Measurements from ENCODE around the gene MAP1A. TPM values are rescaled to one million over a fixed set of nuclear protein-coding genes. Genes with fewer than 3 reads are reported as not detected.
"Not testable (repeated sequence)": the region's sequence is repeated elsewhere in the genome, so short reads cannot be mapped to it uniquely, and the experiment has no call there.

MAP1A gene
- total RNA-seq, 2 donors from 2014 or later: 1.9 to 7.4 TPM

DNA sequence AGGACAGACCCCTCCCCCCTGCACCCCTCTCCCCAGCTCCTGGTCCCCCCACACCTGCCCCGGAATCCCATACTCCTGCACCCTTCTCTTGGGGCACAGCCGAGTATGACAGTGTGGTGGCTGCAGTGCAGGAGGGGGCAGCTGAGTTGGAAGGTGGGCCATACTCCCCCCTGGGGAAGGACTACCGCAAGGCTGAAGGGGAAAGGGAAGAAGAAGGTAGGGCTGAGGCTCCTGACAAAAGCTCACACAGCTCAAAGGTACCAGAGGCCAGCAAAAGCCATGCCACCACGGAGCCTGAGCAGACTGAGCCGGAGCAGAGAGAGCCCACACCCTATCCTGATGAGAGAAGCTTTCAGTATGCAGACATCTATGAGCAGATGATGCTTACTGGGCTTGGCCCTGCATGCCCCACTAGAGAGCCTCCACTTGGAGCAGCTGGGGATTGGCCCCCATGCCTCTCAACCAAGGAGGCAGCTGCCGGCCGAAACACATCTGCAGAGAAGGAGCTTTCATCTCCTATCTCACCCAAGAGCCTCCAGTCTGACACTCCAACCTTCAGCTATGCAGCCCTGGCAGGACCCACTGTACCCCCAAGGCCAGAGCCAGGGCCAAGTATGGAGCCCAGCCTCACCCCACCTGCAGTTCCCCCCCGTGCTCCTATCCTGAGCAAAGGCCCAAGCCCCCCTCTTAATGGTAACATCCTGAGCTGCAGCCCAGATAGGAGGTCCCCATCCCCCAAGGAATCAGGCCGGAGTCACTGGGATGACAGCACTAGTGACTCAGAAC is 9.8 kb downstream of the MAP1A start:
- DNase-seq (no peak), ATAC-seq (no peak)
- intact Hi-C loops (cut with DNase I, micrococcal nuclease): no loop called here

DNA sequence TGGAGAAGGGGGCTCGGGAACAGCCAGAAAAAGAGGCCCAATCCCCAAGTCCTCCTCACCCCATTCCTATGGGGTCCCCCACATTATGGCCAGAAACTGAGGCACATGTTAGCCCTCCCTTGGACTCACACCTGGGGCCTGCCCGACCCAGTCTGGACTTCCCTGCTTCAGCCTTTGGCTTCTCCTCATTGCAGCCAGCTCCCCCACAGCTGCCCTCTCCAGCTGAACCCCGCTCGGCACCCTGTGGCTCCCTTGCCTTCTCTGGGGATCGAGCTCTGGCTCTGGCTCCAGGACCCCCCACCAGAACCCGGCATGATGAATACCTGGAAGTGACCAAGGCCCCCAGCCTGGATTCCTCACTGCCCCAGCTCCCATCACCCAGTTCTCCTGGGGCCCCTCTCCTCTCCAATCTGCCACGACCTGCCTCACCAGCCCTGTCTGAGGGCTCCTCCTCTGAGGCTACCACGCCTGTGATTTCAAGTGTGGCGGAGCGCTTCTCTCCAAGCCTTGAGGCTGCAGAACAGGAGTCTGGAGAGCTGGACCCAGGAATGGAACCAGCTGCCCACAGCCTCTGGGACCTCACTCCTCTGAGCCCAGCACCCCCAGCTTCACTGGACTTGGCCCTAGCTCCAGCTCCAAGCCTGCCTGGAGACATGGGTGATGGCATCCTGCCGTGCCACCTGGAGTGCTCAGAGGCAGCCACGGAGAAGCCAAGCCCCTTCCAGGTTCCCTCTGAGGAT is 10.6 kb downstream of the MAP1A start:
- intact Hi-C loops (cut with DNase I, micrococcal nuclease): no loop called here
- DNase-seq (no peak), ATAC-seq (no peak)

DNA sequence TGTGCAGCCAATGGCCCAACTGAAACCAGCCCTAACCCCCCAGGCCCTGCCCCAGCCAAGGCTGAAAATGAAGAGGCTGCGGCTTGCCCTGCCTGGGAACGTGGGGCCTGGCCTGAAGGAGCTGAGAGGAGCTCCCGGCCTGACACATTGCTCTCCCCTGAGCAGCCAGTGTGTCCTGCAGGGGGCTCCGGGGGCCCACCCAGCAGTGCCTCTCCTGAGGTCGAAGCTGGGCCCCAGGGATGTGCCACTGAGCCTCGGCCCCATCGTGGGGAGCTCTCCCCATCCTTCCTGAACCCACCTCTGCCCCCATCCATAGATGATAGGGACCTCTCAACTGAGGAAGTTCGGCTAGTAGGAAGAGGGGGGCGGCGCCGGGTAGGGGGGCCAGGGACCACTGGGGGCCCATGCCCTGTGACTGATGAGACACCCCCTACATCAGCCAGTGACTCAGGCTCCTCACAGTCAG is 11.2 kb downstream of the MAP1A start:
- no peak for ATAC-seq
- DNase-seq: no peak
- intact Hi-C loops (cut with DNase I, micrococcal nuclease): no loop called here

DNA sequence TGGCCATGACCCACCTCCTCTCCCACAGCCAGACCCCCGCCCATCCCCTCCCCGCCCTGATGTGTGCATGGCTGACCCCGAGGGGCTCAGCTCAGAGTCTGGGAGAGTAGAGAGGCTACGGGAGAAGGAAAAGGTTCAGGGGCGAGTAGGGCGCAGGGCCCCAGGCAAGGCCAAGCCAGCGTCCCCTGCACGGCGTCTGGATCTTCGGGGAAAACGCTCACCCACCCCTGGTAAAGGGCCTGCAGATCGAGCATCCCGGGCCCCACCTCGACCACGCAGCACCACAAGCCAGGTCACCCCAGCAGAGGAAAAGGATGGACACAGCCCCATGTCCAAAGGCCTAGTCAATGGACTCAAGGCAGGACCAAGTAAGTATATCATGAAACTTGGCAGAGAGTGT is 11.7 kb downstream of the MAP1A start:
- ATAC-seq (no peak), DNase-seq (no peak)
- intact Hi-C loops (cut with DNase I, micrococcal nuclease): no loop called here

DNA sequence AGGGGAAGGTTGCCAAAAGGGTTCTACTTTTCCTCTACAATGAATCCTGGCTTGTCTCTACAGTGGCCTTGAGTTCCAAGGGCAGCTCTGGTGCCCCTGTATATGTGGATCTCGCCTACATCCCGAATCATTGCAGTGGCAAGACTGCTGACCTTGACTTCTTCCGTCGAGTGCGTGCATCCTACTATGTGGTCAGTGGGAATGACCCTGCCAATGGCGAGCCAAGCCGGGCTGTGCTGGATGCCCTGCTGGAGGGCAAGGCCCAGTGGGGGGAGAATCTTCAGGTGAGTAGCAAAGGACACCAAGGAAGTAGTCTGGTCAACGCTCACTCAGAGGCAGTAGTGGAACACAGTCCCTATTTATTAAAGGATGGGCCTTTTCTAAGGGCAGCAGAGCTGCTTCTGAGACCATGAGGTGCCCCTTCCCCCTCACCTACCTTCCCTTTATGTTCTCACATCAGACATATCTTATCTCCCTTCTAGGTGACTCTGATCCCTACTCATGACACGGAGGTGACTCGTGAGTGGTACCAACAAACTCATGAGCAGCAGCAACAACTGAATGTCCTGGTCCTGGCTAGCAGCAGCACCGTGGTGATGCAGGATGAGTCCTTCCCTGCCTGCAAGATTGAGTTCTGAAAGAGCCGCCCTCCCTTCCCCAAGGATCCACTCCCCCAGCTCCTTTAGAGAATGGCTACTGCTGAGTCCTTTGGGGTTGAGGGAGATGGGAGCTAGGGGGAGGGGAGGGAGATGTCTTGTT is 12.4 kb downstream of the MAP1A start:
- intact Hi-C loops (cut with DNase I, micrococcal nuclease): no loop called here
- no peak for ATAC-seq

DNA sequence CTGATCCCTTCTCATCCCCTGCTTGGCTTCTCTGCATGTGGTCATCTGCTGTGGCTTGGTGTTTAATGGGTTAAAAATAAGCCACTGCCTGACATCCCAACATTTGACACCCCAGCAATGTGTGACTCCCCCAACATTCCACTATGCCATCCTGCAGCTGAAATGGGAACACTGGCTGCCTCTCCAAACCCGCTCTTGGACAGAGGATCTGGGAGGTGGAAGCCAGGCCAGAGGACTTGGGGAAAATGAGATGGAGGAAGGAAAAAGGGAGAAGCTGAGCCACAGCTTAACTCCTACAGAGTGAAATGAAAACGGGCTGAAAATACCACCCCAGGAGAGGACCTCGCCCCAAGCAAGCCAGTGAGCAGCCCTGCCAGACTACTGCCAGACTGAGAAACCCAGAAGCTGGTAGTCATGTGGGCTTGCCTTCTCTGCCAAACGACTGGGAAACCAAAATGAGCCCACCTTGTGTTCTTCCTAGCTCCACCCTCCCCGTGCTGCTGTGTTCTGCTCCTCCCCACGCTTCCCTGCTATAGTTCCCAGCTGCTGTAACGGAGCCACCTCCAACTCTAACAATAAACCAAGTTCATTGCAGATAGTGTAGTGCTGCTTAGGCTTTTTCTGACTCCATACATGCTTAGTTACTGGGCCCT is 13.7 kb downstream of the MAP1A start:
- intact Hi-C loops (cut with DNase I, micrococcal nuclease): no loop called here
- ATAC-seq (peak; percentile 23), DNase-seq (no peak)

More for the DNA sequence above, 12.4 kb downstream of the MAP1A start:
- DNase-seq: no peak

DNA sequence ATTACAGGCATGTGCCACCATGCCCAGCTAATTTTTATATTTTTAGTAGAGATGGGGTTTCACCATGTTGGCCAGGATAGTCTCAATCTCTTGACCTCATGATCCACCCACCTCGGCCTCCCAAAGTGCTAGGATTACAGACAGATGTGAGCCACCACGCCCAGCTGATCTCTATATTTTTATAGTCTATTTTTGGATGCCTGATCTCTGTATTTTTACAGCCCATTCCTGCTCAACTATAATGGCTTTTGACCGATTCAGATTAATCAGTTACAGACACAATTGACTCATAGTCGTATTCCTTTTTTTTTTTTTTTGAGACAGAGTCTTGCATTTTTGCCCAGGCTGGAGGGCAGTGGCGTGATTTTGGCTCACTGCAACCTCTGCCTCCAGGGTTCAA is 15.4 kb downstream of the MAP1A start:
- DNase-seq (peak in 1 of 2 donors; percentile 27), ATAC-seq (peak; percentile 93)
- intact Hi-C loops (cut with DNase I, micrococcal nuclease): not testable (repeated sequence)

DNA sequence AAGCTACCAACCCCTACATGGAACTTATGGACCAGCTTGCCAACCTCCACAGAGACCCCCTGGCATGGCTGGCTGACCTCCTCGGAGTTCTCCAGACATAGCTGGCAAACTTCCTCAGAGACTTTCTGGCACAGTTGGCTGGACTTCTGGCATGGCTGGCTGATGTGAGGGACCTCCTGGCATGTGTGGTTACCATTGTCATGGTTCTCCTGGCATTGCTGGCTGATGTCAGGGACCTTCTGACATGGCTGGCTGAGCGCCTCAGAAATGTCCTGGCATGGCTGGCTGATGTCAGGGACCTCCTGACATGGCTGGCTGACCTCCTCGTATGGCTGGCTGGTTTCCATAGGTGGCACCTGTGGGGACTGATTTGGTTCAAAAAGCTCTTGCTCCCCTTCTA is 17.5 kb downstream of the MAP1A start:
- DNase-seq (no peak), ATAC-seq (no peak)
- intact Hi-C loops (cut with DNase I, micrococcal nuclease): no loop called here

DNA sequence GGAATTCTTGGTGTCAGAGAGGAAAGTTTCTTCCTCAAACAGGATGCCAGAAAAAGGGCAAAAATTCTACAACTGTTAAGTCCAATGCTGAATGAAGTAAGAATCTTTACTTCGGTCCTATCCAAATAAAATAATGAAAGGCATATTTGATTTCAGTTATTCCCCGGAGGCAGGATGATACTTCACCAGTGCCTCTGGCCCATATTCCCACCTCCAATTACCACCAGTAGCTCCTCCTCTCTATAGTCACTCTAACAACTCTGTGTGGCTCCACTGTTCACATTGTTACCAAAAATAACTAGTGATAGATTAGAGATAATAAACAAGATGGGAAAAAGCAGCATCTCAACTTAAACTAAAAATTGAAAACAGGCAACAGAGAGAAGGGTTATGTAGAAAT is 20.7 kb downstream of the MAP1A start:
- DNase-seq (no peak), ATAC-seq (no peak)
- intact Hi-C loops (cut with DNase I, micrococcal nuclease): no loop called here

DNA sequence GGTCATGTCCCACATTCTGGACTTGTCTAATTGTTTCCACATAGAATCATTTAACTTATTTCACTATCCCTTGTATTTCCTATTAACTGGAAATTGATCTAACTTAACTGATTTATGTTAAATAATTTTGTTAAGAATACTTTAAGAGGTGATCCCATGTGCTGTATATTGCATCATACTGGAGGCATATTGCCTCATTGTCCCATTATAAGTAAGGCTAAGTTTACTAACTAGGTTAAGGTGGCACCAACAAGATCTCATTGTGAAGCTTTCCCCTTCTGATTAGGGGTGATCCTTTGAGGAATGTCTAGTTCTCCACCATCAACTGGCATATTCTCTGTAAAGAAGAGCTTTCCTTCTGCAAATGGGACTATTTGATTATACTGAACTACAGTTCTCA is 24.4 kb downstream of the MAP1A start:
- ATAC-seq (no peak), DNase-seq (no peak)
- intact Hi-C loops (cut with DNase I, micrococcal nuclease): no loop called here

DNA sequence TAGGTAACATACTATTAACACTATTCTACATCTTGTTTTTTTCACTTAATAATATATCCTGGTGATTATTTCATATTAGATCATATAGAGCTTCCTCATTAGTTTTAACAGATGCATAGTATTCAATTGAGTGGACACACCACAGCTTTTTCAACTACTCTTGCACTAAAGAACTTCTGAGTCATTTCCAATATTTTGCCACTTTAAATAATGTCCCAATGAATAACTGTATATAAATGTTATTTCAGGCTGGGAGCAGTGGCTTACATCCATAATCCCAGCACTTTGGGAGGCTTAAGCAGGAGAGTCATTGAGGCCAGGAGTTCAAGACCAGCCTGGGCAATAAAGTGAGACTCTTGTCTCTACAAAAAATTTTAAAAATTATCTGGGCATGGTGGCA is 26.9 kb downstream of the MAP1A start:
- intact Hi-C loops (cut with DNase I, micrococcal nuclease): no loop called here

DNA sequence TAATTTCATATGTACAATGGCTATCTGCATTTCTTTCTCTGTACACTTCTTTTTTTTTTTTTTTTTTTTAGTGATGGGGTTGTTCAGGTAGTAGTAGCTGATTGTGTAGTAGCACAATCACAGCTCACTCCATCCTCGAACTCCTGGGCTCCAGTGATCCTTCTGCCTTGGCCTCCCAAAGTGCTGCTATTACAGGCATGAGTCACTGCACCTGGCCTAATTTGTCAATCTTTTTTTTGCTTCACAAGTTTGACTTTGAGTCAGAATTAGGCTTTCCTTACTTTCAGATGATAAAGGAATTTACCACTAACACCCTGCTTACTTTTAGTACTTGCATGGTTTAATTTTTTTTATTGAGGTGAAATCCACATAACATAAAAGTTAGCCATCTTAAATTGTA is 28.0 kb downstream of the MAP1A start:
- no peak for ATAC-seq
- DNase-seq: no peak
- intact Hi-C loops (cut with DNase I, micrococcal nuclease): no loop called here

More for the DNA sequence above, 26.9 kb downstream of the MAP1A start:
- ATAC-seq (no peak), DNase-seq (no peak)

DNA sequence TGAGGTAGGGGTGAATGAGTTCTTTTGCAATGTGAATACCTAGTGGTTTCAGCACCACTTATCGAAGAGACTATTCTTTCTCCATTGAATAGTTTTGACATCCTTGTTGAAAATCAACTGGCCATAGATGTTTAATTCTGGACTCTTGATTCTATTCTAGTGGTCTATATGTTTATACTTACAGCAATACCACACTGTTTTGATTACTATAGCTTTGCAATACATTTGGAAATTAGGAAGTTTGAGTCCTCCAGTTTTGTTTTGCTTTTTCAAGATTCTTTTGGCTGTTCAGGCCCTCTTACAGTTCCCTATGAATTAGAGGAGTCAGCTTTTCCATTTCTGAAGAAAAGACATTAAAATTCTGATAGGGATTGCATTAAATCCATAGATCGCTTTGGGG is 30.1 kb downstream of the MAP1A start:
- intact Hi-C loops (cut with DNase I, micrococcal nuclease): no loop called here
- ATAC-seq: no peak
- no peak for DNase-seq

DNA sequence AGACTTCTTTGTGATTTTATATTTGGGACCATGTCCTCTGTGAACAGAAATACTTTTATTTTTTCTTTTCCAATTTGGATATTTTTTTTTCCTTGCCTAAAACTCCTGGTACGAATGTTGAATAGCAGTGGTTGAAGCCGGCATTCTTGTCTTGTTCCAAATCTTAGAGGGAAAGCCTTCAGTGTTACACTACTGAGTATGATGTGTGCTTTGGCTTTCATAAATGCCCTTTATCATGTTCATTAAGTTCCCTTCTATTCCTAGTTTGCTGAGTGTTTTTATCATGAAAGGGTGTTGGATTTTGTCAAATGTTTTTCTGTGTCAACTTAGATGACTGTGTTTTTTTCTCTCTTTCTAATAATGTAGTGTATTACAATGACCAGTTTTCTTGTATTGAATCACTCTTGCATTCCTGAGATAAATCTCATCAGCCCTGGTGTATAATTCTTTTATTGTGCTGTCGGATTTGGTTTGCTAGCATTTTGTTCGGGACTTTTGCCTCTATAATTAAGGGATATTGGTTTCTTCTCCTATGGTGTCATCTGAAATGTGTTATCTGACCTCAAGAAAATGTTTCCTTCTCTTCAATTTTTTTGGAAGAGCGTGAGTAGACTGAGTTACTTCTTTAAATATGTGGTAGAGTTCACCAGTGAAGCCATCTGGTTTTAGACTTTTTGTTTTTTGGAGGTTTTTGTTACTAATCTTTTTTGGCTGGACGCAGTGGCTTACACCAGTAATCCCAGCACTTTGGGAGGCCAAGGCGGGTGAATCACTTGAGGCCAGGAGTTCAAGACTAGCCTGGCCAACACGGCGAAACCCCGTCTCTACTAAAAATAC is 33.3 kb downstream of the MAP1A start:
- ATAC-seq (no peak), DNase-seq (no peak)
- intact Hi-C loops (cut with DNase I, micrococcal nuclease): no loop called here

DNA sequence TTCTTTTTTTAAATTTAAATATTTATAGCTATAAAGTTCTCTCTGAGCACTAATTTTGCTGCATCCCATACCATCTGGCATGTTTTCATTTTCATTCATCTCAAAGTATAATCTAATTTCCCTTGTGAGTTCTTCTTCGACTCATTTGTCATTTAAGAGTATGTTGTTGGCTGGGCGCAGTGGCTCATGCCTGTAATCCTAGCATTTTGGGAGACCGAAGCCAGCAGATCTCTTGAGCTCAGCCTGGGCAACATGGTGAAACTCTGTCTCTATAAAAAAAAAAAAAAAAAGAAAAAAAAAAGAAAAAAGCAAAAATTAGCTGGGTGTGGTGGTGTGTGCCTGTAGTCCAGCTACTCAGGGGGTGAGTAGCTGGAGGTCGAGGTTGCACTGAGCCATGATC is 34.8 kb downstream of the MAP1A start:
- DNase-seq: no peak
- ATAC-seq: no peak
- intact Hi-C loops (cut with DNase I, micrococcal nuclease): no loop called here

DNA sequence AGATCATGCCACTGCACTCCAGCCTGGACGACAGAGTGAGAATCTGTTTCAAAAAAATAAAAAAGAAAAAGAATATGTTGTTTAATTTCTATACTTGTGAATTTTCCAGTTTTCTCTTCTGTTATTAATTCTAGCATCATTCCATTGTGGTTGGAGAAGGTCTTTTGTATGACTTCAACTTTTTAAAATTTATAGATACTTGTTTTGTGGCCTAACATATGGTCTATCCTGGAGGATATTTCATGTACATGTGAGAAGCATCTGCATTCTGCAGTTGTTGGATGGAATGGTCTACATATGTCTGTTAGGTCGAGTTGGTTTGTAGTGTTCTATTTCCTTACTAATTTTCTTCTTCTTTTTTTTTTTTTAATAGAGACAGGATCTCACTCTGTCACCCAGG is 35.6 kb downstream of the MAP1A start:
- no peak for DNase-seq
- ATAC-seq: no peak
- intact Hi-C loops (cut with DNase I, micrococcal nuclease): no loop called here

DNA sequence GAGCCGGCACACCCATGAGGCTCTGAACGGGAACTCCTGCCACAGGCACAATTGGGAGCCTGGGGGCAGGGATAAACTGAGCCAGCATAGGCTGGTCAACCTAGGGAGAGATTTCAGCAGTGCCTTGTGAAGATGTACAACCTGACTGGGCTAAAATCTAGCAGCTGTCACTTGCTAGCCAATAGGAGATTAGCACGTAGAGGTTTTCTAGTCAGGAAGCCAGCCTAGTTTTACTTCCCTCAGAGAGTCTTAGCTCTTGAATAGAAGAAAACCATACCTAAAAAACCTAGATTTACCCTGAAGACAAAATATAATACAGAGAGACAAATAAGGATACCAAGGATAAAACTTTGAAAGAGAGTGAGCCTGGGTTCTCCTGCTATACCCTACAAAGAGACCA is 45.3 kb downstream of the MAP1A start:
- DNase-seq; ATAC-seq; intact Hi-C loops (cut with DNase I, micrococcal nuclease): not testable (repeated sequence)

DNA sequence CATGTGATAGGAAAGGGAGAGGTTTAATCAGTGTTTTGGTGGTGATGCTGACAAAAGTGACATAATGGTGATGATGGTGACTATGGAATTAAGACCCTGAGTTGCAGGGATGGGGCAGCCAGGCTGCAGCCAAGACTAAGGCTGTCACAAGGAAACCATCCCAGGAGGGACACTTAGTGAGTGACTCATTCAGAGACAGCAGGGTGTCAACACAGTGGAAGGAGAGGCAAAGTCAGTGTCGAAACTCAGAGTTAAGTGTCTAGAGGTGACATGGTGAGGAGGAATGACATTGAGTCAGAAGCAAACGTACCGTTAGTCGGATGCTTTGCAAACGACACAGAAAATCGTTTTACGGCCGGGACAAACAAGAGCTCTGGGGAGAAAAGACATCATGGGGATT is 46.4 kb downstream of the MAP1A start:
- ATAC-seq; DNase-seq; intact Hi-C loops (cut with DNase I, micrococcal nuclease): not testable (repeated sequence)

All from left colon (tissue), 2 donors.